GM18519 (cell line): ENCODE measurements around the gene PEPD.

Source experiments
- ATAC-seq: cut with Tn5 transposase; IDR thresholded peaks from one replicate; pipeline ENCODE4 v1.9.1; 2021; ENCODE audit warnings: mild to moderate bottlenecking, moderate library complexity; ENCODE audit not compliant: unreplicated experiment, low FRiP score

The PEPD gene

GRCh38 chr19:33547676-33548075 lies 26.1 kb upstream of the PEPD start:
- ATAC-seq: no peak

DNA sequence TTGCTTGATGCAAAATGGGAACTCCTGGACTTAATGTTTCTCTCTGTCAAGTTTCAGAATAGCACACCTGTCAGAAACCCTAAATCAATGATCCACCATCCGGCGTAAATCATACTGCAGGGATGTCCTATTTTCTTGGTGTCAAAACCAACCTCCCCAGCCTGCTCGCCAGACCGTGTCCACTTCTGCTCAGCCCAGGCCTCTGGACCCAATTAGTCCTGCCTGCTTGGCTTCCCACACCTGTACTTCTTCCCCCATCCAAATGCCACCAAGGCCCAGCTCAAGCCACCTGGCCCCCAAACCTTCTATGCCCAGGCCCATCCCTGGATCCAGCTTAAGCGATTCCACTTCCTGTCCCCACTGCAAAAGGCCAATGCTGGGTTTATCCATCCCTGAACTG lies 25.1 kb upstream of the PEPD start:
- ATAC-seq: no peak

- ATAC-seq: no peak
Measured at GRCh38 chr19:33545217-33545981, 23.8 kb upstream of the PEPD start.

DNA sequence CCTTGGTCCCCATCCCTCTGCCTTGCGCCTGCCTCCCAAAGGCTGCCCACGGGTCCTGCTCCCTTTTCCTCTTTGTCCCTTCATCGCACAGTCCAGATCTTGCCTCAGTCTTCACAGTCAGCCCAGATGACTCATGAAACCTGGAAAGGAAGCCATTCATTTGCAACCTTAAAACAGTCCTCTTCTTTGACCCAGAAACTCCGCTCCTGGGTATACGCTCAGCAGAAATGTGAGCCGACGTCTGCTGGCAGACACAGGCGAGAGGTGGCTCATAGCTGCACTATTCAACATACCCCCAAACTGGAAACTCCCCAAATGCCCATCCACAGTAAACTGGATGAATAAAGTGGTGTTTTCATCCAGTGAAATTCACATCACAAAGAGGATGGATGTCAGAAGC lies 13.6 kb upstream of the PEPD start:
- ATAC-seq: no peak

DNA sequence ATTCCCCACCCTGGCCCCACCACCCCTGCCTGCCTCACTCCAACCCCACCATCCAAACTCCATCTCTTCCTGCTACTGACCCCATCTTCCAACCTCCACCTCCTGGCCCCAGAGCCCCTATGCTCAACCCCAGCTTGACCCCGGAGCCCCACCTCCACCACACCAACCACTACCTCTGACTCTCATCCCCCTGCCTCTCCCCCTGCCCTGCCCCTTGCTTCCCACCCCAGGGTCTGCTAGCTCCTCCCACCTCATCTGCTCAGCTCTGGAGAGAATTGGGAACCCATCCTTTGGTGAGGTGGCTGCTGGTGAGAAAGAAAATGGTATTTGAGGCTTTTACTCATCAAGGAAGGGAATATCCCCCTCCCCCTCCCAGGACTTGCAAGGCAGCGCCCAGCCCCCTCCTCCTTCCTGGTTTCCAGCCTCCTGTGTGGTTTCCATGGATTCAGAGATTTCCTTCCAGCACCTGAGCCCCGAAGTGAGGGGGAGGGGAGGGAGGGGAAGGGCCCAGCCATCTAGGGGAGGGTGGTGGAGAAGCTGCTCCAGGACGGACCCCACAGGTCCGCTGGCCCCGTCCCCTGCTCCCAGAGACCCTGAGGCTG lies 11.4 kb upstream of the PEPD start:
- ATAC-seq: no peak

GRCh38 chr19:33530842-33531241 lies 9.3 kb upstream of the PEPD start:
- ATAC-seq: no peak

GRCh38 chr19:33530296-33530695 lies 8.7 kb upstream of the PEPD start:
- ATAC-seq: no peak

- ATAC-seq: no peak
Measured at GRCh38 chr19:33529094-33529676, 7.6 kb upstream of the PEPD start.

- no peak for ATAC-seq
Measured at GRCh38 chr19:33528404-33528803, 6.8 kb upstream of the PEPD start.

DNA sequence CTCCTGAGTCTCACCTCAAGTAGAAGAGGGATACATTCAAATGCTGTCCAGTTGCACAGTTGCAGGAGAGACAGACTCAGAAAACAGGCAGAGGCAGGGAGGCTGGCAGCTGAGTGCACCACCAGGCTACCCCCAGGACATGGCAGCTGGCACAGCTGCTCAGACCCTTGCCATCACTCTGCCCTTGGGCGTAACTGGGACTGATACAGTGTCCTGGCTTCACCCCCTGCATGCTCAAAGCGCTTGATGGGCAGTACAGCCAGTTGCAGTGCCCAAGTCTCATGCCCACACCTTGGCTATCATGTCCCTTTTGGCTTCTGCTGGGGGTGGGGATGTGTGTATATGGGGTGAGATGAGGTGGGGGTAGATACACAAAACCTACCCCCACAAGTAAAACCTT lies 5.5 kb upstream of the PEPD start:
- no peak for ATAC-seq

DNA sequence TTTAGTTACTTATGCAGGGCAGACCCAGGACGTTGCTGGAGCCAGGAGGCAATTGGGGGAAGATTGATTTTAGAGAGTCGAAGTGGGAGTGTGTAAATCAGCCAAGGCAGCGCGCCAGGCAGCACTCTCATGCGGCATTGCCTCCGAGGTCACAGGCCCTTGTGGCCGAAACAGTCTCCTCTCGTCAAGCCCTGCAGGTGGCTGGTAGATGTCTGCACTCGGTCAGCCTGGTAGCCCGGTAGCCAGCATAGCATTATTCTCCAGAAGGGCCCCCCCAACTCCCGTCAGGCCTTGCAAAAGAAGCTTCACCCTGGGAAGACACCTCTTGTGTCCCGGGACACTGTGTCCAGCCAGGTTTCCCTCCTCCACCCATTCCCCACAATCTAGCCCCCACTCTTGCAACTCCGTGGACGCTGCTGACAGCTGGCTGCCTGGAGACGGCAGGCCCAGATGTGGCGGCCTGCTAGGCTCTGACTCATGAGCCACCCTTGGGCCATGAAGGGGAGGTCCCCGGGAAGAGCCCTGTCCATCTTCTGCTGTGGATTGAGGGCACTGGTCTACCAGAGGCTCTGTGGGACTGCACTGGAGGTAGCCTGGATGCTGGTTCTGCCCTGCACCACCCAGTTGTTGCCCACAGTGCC lies 2.6 kb upstream of the PEPD start:
- no peak for ATAC-seq

- no peak for ATAC-seq
Measured at GRCh38 chr19:33523167-33523566, 1.6 kb upstream of the PEPD start.

DNA sequence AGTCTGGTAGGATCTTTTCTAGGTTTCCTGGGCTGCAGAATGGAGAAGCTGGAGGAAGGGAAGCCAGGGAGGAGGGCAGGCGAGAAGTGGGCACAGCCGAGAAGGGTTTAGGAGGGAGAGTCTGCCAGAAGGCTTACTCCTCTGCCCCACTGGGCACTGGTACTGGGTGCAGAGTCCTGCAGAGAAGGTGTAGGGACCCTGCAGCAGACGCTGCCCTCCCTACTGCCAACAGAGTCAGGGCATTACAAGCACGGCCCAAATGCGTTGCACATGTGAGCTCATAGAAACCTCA lies 726 bp upstream of the PEPD start:
- ATAC-seq: no peak

DNA sequence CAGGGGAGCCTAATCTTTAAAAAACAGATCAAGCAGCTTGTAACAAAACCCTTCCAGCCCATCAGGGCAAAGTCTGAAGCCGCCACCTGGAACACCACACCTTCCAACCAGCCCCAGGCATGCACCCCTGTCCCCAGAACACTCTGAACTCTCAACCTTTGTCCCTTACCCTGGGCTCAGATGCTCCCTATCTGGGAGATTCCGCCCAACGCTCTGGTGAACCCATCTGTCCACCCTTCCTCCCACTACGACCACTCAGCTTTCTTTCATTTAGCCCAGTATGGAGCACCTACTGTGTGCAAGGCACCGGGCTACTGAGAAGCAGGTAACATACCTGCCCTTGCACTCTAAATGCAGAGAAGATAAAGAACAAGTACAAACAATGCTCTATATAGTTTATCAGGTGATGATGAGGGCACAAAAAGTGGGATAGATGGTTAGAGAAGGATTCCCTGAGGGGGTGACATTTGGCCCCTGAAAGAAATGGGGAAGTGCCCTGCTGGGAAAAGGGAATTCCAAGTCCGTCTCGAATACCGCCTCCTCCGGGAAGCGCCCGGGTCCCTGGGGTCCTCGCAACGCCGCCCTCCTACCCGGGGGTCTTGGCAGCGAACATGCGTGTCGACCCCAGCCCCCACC lies 629 bp downstream of the PEPD start:
- no peak for ATAC-seq

- no peak for ATAC-seq
Measured at GRCh38 chr19:33520048-33520643, 1.4 kb downstream of the PEPD start.

GRCh38 chr19:33519416-33519815 lies 2.2 kb downstream of the PEPD start:
- no peak for ATAC-seq

- no peak for ATAC-seq
Measured at GRCh38 chr19:33518541-33518940, 3.0 kb downstream of the PEPD start.

GRCh38 chr19:33517922-33518321 lies 3.7 kb downstream of the PEPD start:
- ATAC-seq: no peak

DNA sequence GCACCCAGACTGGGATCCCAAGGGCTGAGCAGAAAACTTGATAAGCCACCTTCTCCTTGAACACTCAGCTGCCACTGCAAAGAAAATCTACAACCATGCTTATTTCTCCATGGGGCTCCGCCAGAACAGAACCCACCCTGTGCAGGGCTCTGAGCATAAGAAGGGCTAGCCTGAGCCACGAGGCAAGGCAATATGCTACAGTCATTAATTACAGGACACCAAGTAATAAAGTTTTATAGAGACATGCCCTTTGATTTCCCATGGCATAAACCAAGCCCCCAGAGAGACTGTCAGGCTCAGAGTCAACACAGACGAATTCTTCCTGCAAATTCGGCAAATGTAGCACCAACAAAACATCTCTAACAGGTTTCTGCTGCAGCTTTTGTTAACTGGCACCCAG lies 5.7 kb downstream of the PEPD start:
- ATAC-seq: no peak

- no peak for ATAC-seq
Measured at GRCh38 chr19:33514885-33515551, 6.6 kb downstream of the PEPD start.
